NCI-H2171 (cell line): ENCODE data around the gene TRIM63.

Source experiments
- DNase-seq: peaks from one replicate; lab custom pipeline; 2025; lab: John Stamatoyannopoulos, UW

Gene TRIM63

DNA sequence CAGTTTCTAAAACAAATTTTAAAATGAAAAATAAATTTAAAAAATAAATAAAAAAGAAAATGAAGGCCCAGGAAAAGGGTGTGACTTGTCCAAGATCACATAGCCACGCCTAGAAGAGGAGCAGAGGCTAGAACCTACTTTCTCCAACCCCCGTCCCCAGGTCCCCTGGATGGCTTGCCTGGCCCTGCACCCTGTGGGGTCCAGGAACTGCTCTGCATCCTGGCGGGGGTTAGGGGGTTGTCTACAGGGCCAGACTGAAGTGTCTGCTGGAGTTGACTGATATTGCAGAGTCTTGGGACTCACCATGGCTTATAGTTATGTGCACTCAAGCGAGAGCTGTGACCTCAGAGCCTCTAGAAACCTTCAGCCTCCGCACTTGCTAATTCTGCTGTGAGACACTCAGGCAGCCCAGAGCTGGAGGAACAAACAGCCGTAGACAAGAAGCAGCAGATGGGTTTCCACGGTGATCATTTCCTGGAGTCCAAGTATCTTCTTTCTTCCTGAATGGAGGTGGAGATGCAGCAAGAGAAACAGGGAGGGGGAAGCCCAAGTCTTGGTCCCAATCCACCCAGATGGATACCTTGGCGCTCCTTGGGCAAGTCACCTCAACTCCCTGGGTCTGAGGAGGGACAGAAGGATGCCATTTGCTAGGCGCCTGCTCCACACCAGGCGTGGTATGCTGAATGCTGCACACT, 51.0 kb downstream of the TRIM63 start:
- peak; percentile 83 for DNase-seq

DNA sequence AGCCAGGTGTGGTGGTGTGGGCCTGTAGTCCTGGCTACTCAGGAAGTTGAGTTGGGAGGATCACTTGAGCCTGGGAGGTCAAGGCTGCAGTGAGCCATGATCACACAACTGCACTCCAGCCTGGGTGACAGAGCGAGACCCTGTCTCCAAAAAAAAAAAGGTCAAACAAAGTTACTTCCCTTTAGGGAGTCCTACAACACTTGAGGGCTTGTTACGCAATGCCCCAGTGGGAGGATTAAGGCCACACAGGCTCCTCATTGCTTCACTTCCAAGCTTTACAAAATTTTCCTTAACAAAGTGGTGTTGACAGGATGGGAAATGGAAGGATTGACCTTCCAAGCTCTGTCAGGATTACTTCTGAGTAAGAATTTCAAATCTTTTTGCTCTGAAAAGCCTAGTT, 52.1 kb downstream of the TRIM63 start:
- DNase-seq = no peak

DNA sequence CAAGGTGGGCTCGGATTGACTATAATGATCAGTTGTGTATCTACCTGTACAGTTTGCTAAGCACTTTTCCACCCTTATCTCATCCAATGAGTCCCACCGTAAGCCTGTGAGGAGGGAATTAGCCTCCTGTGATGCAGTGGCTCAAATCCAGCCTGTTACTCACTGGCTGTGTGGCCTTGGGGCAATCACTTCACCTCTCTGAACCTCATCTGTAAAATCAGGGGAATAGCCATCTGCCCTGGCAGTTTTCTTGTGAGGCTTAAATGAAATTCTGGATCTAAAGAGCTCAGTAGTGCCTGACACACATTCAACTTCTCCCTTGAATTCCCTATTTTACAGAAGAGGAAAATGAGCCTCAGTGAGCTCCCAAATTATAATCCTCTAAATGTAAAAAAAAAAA, 53.3 kb downstream of the TRIM63 start:
- no peak for DNase-seq

DNA sequence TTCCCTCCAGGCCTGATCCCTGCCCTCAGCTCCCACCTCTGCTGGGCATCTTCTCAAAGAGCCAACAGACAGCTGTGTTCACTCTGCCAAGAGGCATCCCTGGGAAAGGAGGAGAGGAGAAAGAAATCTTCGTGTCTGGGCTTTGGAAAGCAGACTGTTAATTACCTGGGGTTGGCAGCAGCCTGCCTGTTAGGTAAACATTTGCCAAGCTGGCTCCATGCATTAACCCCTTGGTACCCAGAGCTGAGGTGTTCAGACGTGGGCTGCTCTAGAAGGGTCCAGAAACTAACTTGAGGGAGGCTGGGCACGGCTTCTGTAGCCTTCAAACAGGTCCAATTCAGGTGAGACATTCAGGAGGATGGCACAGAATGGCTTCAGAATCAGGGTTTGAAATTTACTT, 54.6 kb downstream of the TRIM63 start:
- peak; percentile 68 for DNase-seq

DNA sequence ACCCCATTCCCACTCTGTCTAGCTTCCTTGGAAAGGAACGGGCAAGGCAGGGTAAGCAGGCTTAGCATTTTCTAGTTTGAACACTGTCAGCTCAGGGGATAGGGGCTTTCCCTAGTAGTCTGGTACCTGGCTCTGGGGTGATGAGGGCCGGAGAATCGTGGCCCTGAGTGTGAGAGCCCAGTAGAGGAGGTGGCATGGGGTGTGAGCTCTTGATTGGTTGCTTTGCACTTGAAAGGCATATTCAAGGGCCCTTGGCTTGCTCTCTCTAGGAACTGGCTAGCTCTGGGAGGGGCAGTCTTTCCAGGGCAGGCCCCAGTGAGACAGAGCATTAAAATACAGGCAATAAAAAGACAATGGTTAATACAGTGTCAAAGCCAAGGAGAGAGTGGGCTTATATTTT, 56.6 kb downstream of the TRIM63 start:
- DNase-seq = no peak

DNA sequence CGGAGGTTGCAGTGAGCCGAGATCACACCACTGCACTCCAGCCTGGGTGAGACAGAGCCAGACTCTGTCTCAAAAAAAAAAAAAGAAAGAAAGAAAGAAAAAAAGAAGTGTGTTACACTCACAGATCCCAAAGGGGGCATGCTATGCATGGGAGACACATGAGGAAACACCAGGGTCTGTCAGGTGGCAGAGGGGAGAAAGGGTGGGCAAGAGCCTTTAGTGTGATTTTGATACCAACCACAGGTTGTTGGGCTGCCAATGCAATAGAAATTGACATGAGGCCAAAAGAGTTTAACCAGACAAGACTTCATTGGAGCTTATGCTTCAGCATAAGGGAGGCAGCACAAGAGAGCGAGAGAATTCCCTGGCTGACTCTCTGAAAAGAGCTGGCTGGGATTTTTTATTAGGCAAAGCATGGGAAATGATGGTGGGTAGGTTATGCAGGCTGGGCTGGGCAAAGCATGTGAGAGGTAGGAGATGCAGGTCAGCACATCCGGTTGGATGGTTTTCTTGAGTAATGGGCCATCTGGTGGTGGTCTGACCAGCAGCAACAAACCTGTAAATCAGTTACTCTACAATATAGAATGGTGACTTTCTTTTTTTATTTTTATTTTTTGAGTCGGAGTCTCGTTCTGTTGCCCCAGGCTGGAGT, 57.5 kb downstream of the TRIM63 start:
- DNase-seq = no peak

DNA sequence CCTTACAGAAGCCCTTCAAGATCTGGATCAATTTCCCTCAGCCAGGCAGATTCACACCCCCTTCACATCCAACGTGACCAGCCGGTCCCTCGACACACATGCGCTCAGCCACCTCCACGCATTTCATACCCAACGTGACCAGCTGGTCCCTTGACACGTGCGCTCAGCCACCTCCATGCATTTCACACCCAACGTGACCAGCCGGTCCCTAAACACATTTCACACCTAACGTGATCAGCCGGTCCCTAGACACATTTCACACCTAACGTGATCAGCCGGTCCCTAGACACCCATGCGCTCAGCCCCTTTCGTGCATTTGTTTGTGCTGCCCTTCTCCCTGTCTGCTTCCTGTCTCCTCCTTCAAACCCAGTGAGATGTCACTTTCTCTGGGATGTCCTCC, 60.7 kb downstream of the TRIM63 start:
- no peak for DNase-seq

DNA sequence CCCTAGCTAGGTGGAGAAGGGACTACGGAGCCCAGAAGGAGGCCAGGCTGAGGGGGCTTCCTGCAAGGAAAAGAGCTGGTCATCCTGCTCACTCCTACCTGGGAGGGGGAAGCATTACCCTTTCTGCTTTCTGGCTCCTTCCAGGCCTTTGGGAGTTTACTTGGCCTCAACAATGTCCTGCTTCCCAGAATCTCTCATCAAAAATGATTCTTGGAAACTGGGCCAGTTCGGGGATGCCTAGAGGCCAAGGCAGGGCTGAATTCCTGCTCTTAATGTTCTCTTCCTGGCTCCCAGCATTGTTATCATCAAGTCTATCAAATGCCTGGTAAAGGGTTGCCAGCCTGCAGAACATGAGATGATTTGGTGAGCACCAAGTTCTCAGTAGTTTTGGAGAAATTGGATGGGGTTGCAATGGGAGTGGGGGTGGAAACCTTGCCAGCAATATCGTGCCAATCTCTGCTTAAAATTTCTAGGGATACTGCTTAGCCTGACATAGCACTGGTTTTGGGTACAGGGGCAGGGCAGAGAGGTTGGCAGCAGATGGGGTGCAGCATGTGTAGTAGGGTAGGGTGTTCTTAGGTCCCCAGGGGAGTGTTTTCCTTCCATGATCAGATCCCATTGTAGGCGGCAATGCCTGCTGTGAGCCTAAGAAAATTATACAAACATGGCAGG, 61.9 kb downstream of the TRIM63 start:
- DNase-seq = no peak

DNA sequence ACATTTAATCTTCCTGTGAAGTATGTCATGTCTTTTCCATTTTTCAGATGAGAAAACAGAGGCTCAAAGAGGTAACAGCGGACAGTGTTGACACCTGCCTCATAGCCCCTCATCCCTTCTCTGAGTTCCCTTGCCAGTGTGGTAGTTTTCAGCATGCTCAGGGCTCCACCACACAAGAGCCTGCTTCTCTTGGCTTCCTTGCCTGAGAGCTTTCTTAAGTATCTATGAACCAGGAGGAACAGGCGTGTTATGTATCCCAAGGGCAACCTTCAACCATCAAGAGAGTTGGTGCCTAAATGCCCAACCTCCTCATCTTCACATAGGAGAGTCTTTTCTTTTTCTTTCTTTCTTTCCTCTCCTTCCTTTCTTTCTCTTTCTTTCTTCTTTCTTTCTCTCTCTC, 63.7 kb downstream of the TRIM63 start:
- DNase-seq = no peak

DNA sequence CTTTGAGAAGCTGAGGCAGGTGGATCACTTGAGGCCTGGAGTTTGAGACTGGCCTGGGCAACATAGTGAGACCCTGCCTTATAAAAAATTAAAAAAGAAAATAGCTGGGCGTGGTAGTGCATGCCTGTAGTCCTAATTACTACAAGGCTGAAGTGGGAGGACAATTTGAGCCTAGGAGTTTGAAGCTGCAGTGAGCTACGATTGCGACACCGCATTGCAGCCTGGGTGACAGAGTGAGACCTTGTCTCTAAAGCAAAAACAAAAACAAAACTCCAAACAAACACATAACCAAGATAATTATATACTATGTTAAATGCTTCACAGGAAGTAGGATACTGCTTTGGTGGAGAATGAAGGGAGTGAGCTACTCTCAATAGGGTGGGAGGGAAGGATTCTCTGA, 64.2 kb downstream of the TRIM63 start:
- no peak for DNase-seq
